ENCODE results near the gene TEAD3.

GRCh38 chr6:35524380-35525020 is 27.6 kb upstream of the TEAD3 start:
- TF ChIP-seq CTCF (IDR thresholded peaks at IDR 0.05) (no peak), POLR2A (IDR thresholded peaks at IDR 0.05) (no peak)

Measured in right lobe of liver (tissue), 4 donors.